K562 (cell line): ENCODE results near the gene KRTAP10-8. TPM values are rescaled to one million over a fixed set of nuclear protein-coding genes. Genes with fewer than 3 reads are reported as not detected.

Source experiments
- ATF7 ChIP-seq: fragments of 450-650 bp; IDR thresholded peaks from 2 replicates; pipeline ENCODE4 v1.7.1; 2014; ENCODE audit warnings: mild to moderate bottlenecking, moderate library complexity
- DIDO1 ChIP-seq: fragments of 450-650 bp; IDR thresholded peaks from 2 replicates; pipeline ENCODE4 v1.6.1; 2016; ENCODE audit warnings: low read depth, missing biosample characterization, missing genetic modification characterization
- GABPB1 ChIP-seq: sonication (generic); formaldehyde crosslinking; IDR thresholded peaks from 2 replicates; pipeline ENCODE4 v1.8.0; 2022; ENCODE audit warnings: mild to moderate bottlenecking, missing genetic modification reagents
- HDAC8 ChIP-seq: fragments of 450-650 bp; IDR thresholded peaks from 2 replicates; pipeline ENCODE4 v1.6.1; 2016; ENCODE audit warnings: mild to moderate bottlenecking, missing genetic modification characterization, moderate library complexity, missing compliant biosample characterization
- POLR2G ChIP-seq: fragments of 200-400 bp; formaldehyde crosslinking; IDR thresholded peaks from 2 replicates; pipeline ENCODE4 v1.6.1; 2017; ENCODE audit warnings: low read depth, mild to moderate bottlenecking, antibody characterized with exemption, low read length, moderate library complexity
- RBBP5 ChIP-seq: fragments of 200-600 bp; sonication (generic); IDR thresholded peaks from 2 replicates; pipeline ENCODE4 v1.6.1; 2012; ENCODE audit warnings: borderline replicate concordance, mild to moderate bottlenecking, low read length, control low read depth, inconsistent platforms; ENCODE audit not compliant: insufficient read depth, poor library complexity, severe bottlenecking
- RERE ChIP-seq: sonication (generic); formaldehyde crosslinking; IDR thresholded peaks from 2 replicates; pipeline ENCODE4 v1.8.0; 2023; ENCODE audit warnings: missing genetic modification reagents, mild to moderate bottlenecking, borderline replicate concordance
- SMAD4 ChIP-seq: fragments of 250-450 bp; sonication (Bioruptor Pico); conservative IDR thresholded peaks from 2 replicates; pipeline ENCODE4 v1.8.0; 2021; ENCODE audit warnings: inconsistent platforms, mild to moderate bottlenecking, moderate library complexity
- TGIF2 ChIP-seq: sonication (generic); formaldehyde crosslinking; IDR thresholded peaks from 2 replicates; pipeline ENCODE4 v1.8.1; 2022; ENCODE audit warnings: mild to moderate bottlenecking, missing genetic modification reagents, moderate library complexity
- ZNF140 ChIP-seq: fragments of 250-450 bp; sonication (Bioruptor Pico); IDR thresholded peaks from 2 replicates; pipeline ENCODE4 v1.8.0; 2021; ENCODE audit warnings: moderate library complexity, mild to moderate bottlenecking, inconsistent platforms
- ZNF316 ChIP-seq: fragments of 450-650 bp; IDR thresholded peaks from 2 replicates; pipeline ENCODE4 v1.6.1; 2016
- ZNF830 ChIP-seq: fragments of 250-450 bp; sonication (Bioruptor Pico); IDR thresholded peaks from 2 replicates; pipeline ENCODE4 v1.5.0; 2021; ENCODE audit warnings: mild to moderate bottlenecking
- polyA plus RNA-seq, 8 experiments: library from polyadenylated mRNA; depleted of rRNA in 4 of 8; stranded (reverse) in 5 of 8; unstranded in 3 of 8; fragments of >200 nt; fragmentation: Nextera tagmentation in 2 of 8; fragmentation: Illumina TruSeq in 1 of 8; extraction: Ambion mirVana in 2 of 8; extraction: Trizol in 1 of 8; gene quantifications; 2 replicates each; pipeline versions ENCODE4 v1.2.1 to v1.2.3, GENCODE V29; 2011 to 2014; ENCODE audit warnings: inconsistent platforms in 1 of 8, missing spikeins in 1 of 8
- total RNA-seq, 7 experiments: library from RNA; depleted of rRNA in 6 of 7; stranded (reverse); fragments of >200 nt in 6 of 7; fragmentation: Illumina TruSeq in 2 of 7; extraction: Trizol in 2 of 7; gene quantifications; 2 replicates each; pipeline versions ENCODE4 v1.2.1 to v1.2.3, GENCODE V29; 2011 to 2021; ENCODE audit warnings: low replicate concordance in 1 of 7
- TF ChIP-seq, protein P1 (sequence below): sonication (generic); formaldehyde crosslinking; IDR thresholded peaks from 2 replicates; pipeline ENCODE4 v1.9.0; 2022; ENCODE audit warnings: mild to moderate bottlenecking, missing genetic modification reagents

The KRTAP10-8 gene
- total and polyA plus RNA-seq, 9 of the 15 experiments (the other 6 are each of a cell fraction or from before 2014, with no cell fraction given) = not detected

- TF ChIP-seq POLR2G (0 out of 2 replicates have a peak, but pooled peaks have one; percentile 18), ATF7 (peak; percentile 35; the same call in 1 of the 2 replicates), RERE (CRISPR knock-in tag) (0 out of 2 replicates have a peak, but pooled peaks have one; percentile 18), SMAD4 (CRISPR knock-in tag) (0 out of 2 replicates have a peak, but pooled peaks have one; percentile 11), ZNF316 (peak; percentile 30), DIDO1 (tag) (0 out of 2 replicates have a peak, but pooled peaks have one; percentile 54), ZNF140 (CRISPR knock-in tag) (no peak), RBBP5 (peak; percentile 3), GABPB1 (CRISPR knock-in tag) (peak; percentile 83), HDAC8 (tag) (no peak), TGIF2 (peak; percentile 20; the same call in 1 of the 2 replicates), ZNF830 (no peak)
- TF ChIP-seq, protein P1, sequence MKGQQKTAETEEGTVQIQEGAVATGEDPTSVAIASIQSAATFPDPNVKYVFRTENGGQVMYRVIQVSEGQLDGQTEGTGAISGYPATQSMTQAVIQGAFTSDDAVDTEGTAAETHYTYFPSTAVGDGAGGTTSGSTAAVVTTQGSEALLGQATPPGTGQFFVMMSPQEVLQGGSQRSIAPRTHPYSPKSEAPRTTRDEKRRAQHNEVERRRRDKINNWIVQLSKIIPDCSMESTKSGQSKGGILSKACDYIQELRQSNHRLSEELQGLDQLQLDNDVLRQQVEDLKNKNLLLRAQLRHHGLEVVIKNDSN (CRISPR knock-in tag) = peak; percentile 67
Measured at GRCh38 chr21:44568667-44569556, 43.0 kb upstream of the KRTAP10-8 start (continued).
